GM21390 (cell line): ENCODE results near the gene UCHL1.

Experiments
- ATAC-seq: cut with Tn5 transposase; IDR thresholded peaks from one replicate; pipeline ENCODE4 v1.9.1; 2021; ENCODE audit not compliant: unreplicated experiment

UCHL1 gene

GRCh38 chr4:41256740-41257256 is at the start of gene UCHL1:
TSS of gene UCHL1 (plus strand) at chr4:41256928. CDS start at chr4:41256977, 49 bp downstream.
- peak; percentile 48 for ATAC-seq

GRCh38 chr4:41207291-41207831 is 49.4 kb upstream of the UCHL1 start:
- no peak for ATAC-seq

- ATAC-seq = no peak
These were observed 47.5 kb upstream of the UCHL1 start for GRCh38 chr4:41209187-41209586.

- ATAC-seq = no peak
These were observed 46.8 kb upstream of the UCHL1 start for GRCh38 chr4:41209901-41210300.

GRCh38 chr4:41211951-41212615 is 44.6 kb upstream of the UCHL1 start:
- no peak for ATAC-seq

- no peak for ATAC-seq
These were observed 44.0 kb upstream of the UCHL1 start for GRCh38 chr4:41212616-41213203.

GRCh38 chr4:41213625-41214135 is 43.0 kb upstream of the UCHL1 start:
- ATAC-seq = peak; percentile 12

- ATAC-seq = peak; percentile 55
These were observed 42.4 kb upstream of the UCHL1 start, which contains the start of gene APBB2 for GRCh38 chr4:41214136-41214824. TSS of gene APBB2 (minus strand) at chr4:41214542. CDS start at chr4:41033254, 181,288 bp downstream.

GRCh38 chr4:41214825-41215146 is 41.9 kb upstream of the UCHL1 start:
- ATAC-seq = peak; percentile 1

- no peak for ATAC-seq
These were observed 41.6 kb upstream of the UCHL1 start for GRCh38 chr4:41215155-41215554.

GRCh38 chr4:41215969-41216293 is 40.8 kb upstream of the UCHL1 start:
- ATAC-seq = no peak

GRCh38 chr4:41216294-41217019 is 40.3 kb upstream of the UCHL1 start:
- peak; percentile 44 for ATAC-seq

GRCh38 chr4:41217020-41217333 is 39.8 kb upstream of the UCHL1 start:
- no peak for ATAC-seq

- no peak for ATAC-seq
These were observed 39.4 kb upstream of the UCHL1 start for GRCh38 chr4:41217374-41217773.

- no peak for ATAC-seq
These were observed 38.0 kb upstream of the UCHL1 start for GRCh38 chr4:41218703-41219102.

- no peak for ATAC-seq
These were observed 37.2 kb upstream of the UCHL1 start for GRCh38 chr4:41219421-41219950.

- no peak for ATAC-seq
These were observed 34.7 kb upstream of the UCHL1 start for GRCh38 chr4:41221850-41222645.

- ATAC-seq = no peak
These were observed 28.8 kb upstream of the UCHL1 start for GRCh38 chr4:41227902-41228301.

- no peak for ATAC-seq
These were observed 24.3 kb upstream of the UCHL1 start for GRCh38 chr4:41232406-41232805.

- ATAC-seq = no peak
These were observed 23.9 kb upstream of the UCHL1 start for GRCh38 chr4:41232856-41233255.
